ENCODE data around the gene S100A12. TPM values are rescaled to one million over a fixed set of nuclear protein-coding genes. Genes with fewer than 3 reads are reported as not detected.
"Not testable (repeated sequence)": the region's sequence is repeated elsewhere in the genome, so short reads cannot be mapped to it uniquely, and the experiment has no call there.

Gene S100A12
- total RNA-seq, 1 donor from 2014 or later: not detected

GRCh38 chr1:153415850-153416570 is 40.6 kb upstream of the S100A12 start, which contains the start of gene S100A7A:
S100A7A (plus strand) TSS chr1:153416520; CDS start chr1:153418083, 1,563 bp downstream.
- Histone ChIP-seq H3K36me3 (ENCODE audit: control insufficient read depth, insufficient read depth, low read length) (no peaks in the 10 kb centered on the region), H3K27me3 (ENCODE audit: control insufficient read depth, insufficient read depth, low read length) (no peaks in the 10 kb centered on the region), H3K4me3 (ENCODE audit: low read depth, low read length) (no peak within 1 kb of the TSS)
- no peak for DNase-seq (ENCODE audit: low read depth)
- no peak for TF ChIP-seq CTCF (IDR thresholded peaks at IDR 0.05; ENCODE audit: insufficient read depth, low read length, poor library complexity, severe bottlenecking)

- DNase-seq (ENCODE audit: low read depth); H3K27me3 ChIP-seq (ENCODE audit: control insufficient read depth, insufficient read depth, low read length); H3K4me3 ChIP-seq (ENCODE audit: low read depth, low read length); H3K36me3 ChIP-seq (ENCODE audit: control insufficient read depth, insufficient read depth, low read length): not testable (repeated sequence)
These were observed 38.5 kb upstream of the S100A12 start for GRCh38 chr1:153413961-153414360.

GRCh38 chr1:153407274-153407673 is 31.9 kb upstream of the S100A12 start:
- not testable (repeated sequence) for H3K36me3 ChIP-seq (ENCODE audit: control insufficient read depth, insufficient read depth, low read length); DNase-seq (ENCODE audit: low read depth); H3K27me3 ChIP-seq (ENCODE audit: control insufficient read depth, insufficient read depth, low read length); H3K4me3 ChIP-seq (ENCODE audit: low read depth, low read length)

- not testable (repeated sequence) for H3K27me3 ChIP-seq (ENCODE audit: control insufficient read depth, insufficient read depth, low read length); H3K4me3 ChIP-seq (ENCODE audit: low read depth, low read length); DNase-seq (ENCODE audit: low read depth)
These were observed 30.6 kb upstream of the S100A12 start for GRCh38 chr1:153405825-153406599.

GRCh38 chr1:153404768-153405167 is 29.3 kb upstream of the S100A12 start:
- no peaks in the 10 kb centered on the region for H3K27me3 ChIP-seq (ENCODE audit: control insufficient read depth, insufficient read depth, low read length)
- no peak overlapping the region for H3K4me3 ChIP-seq (ENCODE audit: low read depth, low read length)
- no peak for DNase-seq (ENCODE audit: low read depth)
- H3K36me3 ChIP-seq (ENCODE audit: control insufficient read depth, insufficient read depth, low read length): no peaks in the 10 kb centered on the region
- TF ChIP-seq CTCF (IDR thresholded peaks at IDR 0.05; ENCODE audit: insufficient read depth, low read length, poor library complexity, severe bottlenecking): peak; percentile 41

More at GRCh38 chr1:153405825-153406599, 30.6 kb upstream of the S100A12 start:
- not testable (repeated sequence) for H3K36me3 ChIP-seq (ENCODE audit: control insufficient read depth, insufficient read depth, low read length)

- TF ChIP-seq CTCF (IDR thresholded peaks at IDR 0.05; ENCODE audit: insufficient read depth, low read length, poor library complexity, severe bottlenecking): no peak
- Histone ChIP-seq H3K4me3 (ENCODE audit: low read depth, low read length) (no peak overlapping the region), H3K27me3 (ENCODE audit: control insufficient read depth, insufficient read depth, low read length) (no peaks in the 10 kb centered on the region), H3K36me3 (ENCODE audit: control insufficient read depth, insufficient read depth, low read length) (no peaks in the 10 kb centered on the region)
- DNase-seq (ENCODE audit: low read depth): no peak
These were observed 28.7 kb upstream of the S100A12 start for GRCh38 chr1:153404086-153404635.

GRCh38 chr1:153403421-153404085 is 28.1 kb upstream of the S100A12 start:
- no peak for TF ChIP-seq CTCF (IDR thresholded peaks at IDR 0.05; ENCODE audit: insufficient read depth, low read length, poor library complexity, severe bottlenecking)
- DNase-seq (ENCODE audit: low read depth): no peak
- no peaks in the 10 kb centered on the region for H3K27me3 ChIP-seq (ENCODE audit: control insufficient read depth, insufficient read depth, low read length)

More at GRCh38 chr1:153403421-153404085, 28.1 kb upstream of the S100A12 start:
- Histone ChIP-seq H3K4me3 (ENCODE audit: low read depth, low read length) (no peak overlapping the region), H3K36me3 (ENCODE audit: control insufficient read depth, insufficient read depth, low read length) (no peaks in the 10 kb centered on the region)
